Stimulated activated naive CD8-positive, alpha-beta T cell treated with anti-CD3 and anti-CD28 coated beads, Interleukin-15, amount 100 ng/mL, for 72 hours (primary cell): Measurements from ENCODE around the gene SPATA31E1.
"Not testable (repeated sequence)": the region's sequence is repeated elsewhere in the genome, so short reads cannot be mapped to it uniquely, and the experiment has no call there.

Source experiments
- ATAC-seq: fragments of 150-1000 bp; cut with Tn5 transposase; 2 replicates; pipeline ENCODE4 v1.10.0; 2021; ENCODE audit warnings: mild to moderate bottlenecking, moderate library complexity
- DNase-seq, 2 donors: peaks; one replicate each; pipeline ENCODE4 v3.0.0; 2021 to 2022
- H3K27ac Mint-ChIP-seq, 2 donors: one replicate each; pipeline ENCODE4 v1.8.0; 2022; ENCODE audit warnings: mild to moderate bottlenecking in 2 of 2, mixed read lengths in 2 of 2, moderate library complexity in 2 of 2
- H3K27me3 Mint-ChIP-seq: one replicate; pipeline ENCODE4 v1.8.0; 2022; ENCODE audit warnings: mixed read lengths
- H3K4me1 Mint-ChIP-seq: one replicate; pipeline ENCODE4 v1.8.0; 2022; ENCODE audit warnings: mild to moderate bottlenecking, mixed read lengths
- H3K4me3 Mint-ChIP-seq, 2 donors: one replicate each; pipeline ENCODE4 v1.8.0; 2022; ENCODE audit warnings: mild to moderate bottlenecking in 2 of 2, mixed read lengths in 2 of 2, moderate library complexity in 1 of 2
- H3K9me3 Mint-ChIP-seq, 2 donors: one replicate each; pipeline ENCODE4 v1.8.0; 2022; ENCODE audit warnings: mixed read lengths in 2 of 2

The SPATA31E1 gene

DNA sequence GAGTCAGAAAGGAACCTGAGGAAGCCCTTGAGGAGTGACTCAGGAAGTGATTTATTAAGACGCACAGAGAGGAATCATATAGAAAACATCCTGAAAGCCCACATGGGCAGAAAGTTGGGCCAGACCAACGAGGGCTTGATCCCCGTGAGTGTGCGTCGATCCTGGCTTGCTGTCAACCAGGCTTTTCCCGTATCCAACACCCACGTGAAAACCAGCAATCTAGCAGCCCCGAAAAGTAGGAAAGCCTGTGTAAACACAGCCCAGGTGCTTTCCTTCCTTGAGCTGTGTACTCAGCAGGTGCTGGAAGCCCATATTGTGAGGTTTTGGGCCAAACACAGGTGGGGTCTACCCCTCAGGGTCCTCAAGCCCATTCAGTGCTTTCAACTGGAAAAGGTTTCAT, 38.9 kb downstream of the SPATA31E1 start:
- H3K27ac Mint-ChIP-seq, DNase-seq, H3K9me3 Mint-ChIP-seq, H3K4me3 Mint-ChIP-seq, H3K4me1 Mint-ChIP-seq, ATAC-seq, H3K27me3 Mint-ChIP-seq: not testable (repeated sequence)

GRCh38 chr9:87923012-87923411, 40.3 kb downstream of the SPATA31E1 start:
- not testable (repeated sequence) for DNase-seq, ATAC-seq, H3K4me1 Mint-ChIP-seq, H3K9me3 Mint-ChIP-seq, H3K4me3 Mint-ChIP-seq, H3K27ac Mint-ChIP-seq, H3K27me3 Mint-ChIP-seq

DNA sequence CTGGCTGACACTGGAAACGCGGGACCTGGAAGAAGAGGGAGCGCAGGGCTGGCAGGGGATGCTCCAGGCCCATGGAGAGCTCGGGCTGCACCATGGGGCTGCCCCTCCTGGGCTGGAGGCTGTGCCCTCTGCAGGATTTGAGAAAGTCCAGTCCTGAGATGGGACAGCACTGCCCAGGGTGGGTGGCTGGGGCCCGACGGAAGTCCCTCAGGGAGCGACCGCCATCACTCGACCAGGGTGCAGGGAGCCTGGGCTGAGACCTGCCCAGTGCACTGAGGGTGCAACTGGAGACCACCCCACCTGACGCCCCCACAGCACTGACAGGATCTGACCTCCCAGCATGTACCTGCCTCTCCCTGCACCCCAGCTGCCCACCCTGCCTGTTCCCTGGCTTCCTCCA, 42.2 kb downstream of the SPATA31E1 start:
- not testable (repeated sequence) for H3K4me1 Mint-ChIP-seq, H3K27me3 Mint-ChIP-seq, H3K9me3 Mint-ChIP-seq, DNase-seq, H3K27ac Mint-ChIP-seq, ATAC-seq, H3K4me3 Mint-ChIP-seq

DNA sequence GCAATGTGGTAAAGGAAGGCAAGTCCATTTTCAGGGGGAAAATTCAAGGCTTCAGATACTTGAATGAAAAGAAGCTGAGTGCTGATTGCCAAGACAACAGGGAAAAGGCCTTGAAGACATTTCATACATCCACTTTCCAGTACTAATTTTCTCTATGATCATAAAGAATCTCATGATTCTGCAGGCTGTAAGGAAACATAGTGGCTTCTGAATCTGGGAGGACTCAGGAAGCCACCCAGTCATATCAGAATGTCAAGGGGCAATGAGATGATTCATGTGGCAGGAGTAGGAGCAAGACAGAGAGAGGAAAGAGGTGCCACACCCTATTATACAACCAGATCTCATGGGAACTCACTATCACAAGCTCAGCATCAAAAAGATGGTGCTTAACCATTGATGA, 46.5 kb downstream of the SPATA31E1 start:
- H3K4me3 Mint-ChIP-seq, ATAC-seq, H3K4me1 Mint-ChIP-seq, H3K27ac Mint-ChIP-seq, H3K27me3 Mint-ChIP-seq, H3K9me3 Mint-ChIP-seq, DNase-seq: not testable (repeated sequence)

GRCh38 chr9:87934444-87934843, 51.8 kb downstream of the SPATA31E1 start:
- H3K27me3 Mint-ChIP-seq = peaks cover 19% of the 10 kb centered on the region

DNA sequence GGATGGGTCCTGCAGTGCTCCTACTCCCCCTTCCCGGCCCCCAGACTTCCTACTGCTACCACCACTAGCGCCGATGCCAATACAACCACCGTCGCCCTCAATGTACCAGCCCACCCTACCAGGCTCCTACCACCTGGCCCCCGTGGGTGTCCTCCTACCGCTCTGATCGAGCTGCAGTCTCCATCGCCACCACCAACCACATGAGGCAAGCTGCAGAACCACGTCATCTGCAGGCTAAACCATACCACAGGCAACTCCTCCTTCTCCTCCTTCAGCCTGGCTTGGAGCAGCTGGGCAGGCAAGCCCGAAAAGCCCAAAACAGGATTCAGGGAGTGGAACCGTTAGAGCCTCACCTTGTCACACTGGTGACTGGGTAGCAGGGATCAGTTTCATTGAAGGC, 54.7 kb downstream of the SPATA31E1 start:
- peaks cover 21% of the 10 kb centered on the region for H3K27me3 Mint-ChIP-seq
- not testable (repeated sequence) for H3K4me1 Mint-ChIP-seq, ATAC-seq, H3K9me3 Mint-ChIP-seq, H3K27ac Mint-ChIP-seq, H3K4me3 Mint-ChIP-seq, DNase-seq

More at GRCh38 chr9:87934444-87934843, 51.8 kb downstream of the SPATA31E1 start:
- H3K4me1 Mint-ChIP-seq, DNase-seq, ATAC-seq, H3K9me3 Mint-ChIP-seq, H3K4me3 Mint-ChIP-seq, H3K27ac Mint-ChIP-seq: not testable (repeated sequence)

- H3K27ac Mint-ChIP-seq, ATAC-seq, H3K4me1 Mint-ChIP-seq, H3K9me3 Mint-ChIP-seq, H3K4me3 Mint-ChIP-seq, DNase-seq: not testable (repeated sequence)
- peaks cover 25% of the 10 kb centered on the region for H3K27me3 Mint-ChIP-seq
Measured at GRCh38 chr9:87937918-87938317, 55.2 kb downstream of the SPATA31E1 start.

DNA sequence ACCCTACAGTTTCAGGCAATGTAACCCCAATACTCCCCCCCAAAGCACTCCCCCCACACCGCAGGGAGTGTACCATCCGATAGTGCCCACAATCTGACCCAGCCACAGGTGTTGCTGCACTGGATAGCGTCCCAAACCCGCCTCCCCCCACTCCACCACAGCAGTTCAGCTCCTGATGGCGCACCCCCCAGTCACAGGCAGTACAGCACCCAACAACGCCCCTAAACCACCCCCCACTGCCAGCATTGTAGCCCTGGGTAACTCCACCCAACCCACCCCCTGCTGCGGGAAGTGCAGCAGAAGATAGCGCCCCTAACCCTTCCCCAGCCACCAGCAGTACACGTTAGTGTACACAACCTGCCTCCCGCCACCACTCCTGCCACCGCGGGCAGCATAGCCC, 55.7 kb downstream of the SPATA31E1 start:
- peaks cover 29% of the 10 kb centered on the region for H3K27me3 Mint-ChIP-seq
- not testable (repeated sequence) for H3K9me3 Mint-ChIP-seq, H3K27ac Mint-ChIP-seq, ATAC-seq, H3K4me3 Mint-ChIP-seq, H3K4me1 Mint-ChIP-seq, DNase-seq
